HG03280 (cell line): ENCODE data around the gene DHX35.

Experiments used
- ATAC-seq: cut with Tn5 transposase; IDR thresholded peaks from one replicate; pipeline ENCODE4 v1.9.1; 2021; ENCODE audit warnings: mild to moderate bottlenecking, moderate library complexity; ENCODE audit not compliant: unreplicated experiment

The DHX35 gene

GRCh38 chr20:38962044-38962927 is at the start of gene DHX35:
DHX35 (plus strand) TSS chr20:38962344; CDS start chr20:38962368, 24 bp downstream.
- ATAC-seq: peak; percentile 97

GRCh38 chr20:38915355-38915754 is 46.8 kb upstream of the DHX35 start:
- no peak for ATAC-seq

GRCh38 chr20:38917657-38918056 is 44.5 kb upstream of the DHX35 start:
- ATAC-seq: no peak

GRCh38 chr20:38918172-38918571 is 44.0 kb upstream of the DHX35 start:
- ATAC-seq: no peak

- ATAC-seq: no peak
These were observed 42.5 kb upstream of the DHX35 start for GRCh38 chr20:38919683-38920082.

GRCh38 chr20:38920411-38920810 is 41.7 kb upstream of the DHX35 start:
- ATAC-seq: no peak

GRCh38 chr20:38920851-38921250 is 41.3 kb upstream of the DHX35 start:
- no peak for ATAC-seq

- no peak for ATAC-seq
These were observed 37.4 kb upstream of the DHX35 start for GRCh38 chr20:38924718-38925117.

GRCh38 chr20:38926142-38926933 is 35.8 kb upstream of the DHX35 start, which contains the start of gene FAM83D:
FAM83D (plus strand) TSS chr20:38926417; CDS start chr20:38926443, 26 bp downstream.
- peak; percentile 94 for ATAC-seq

- no peak for ATAC-seq
These were observed 35.1 kb upstream of the DHX35 start for GRCh38 chr20:38926934-38927616.

- ATAC-seq: no peak
These were observed 34.1 kb upstream of the DHX35 start for GRCh38 chr20:38927902-38928578.

- no peak for ATAC-seq
These were observed 31.9 kb upstream of the DHX35 start for GRCh38 chr20:38930242-38930569.

- no peak for ATAC-seq
These were observed 30.2 kb upstream of the DHX35 start for GRCh38 chr20:38931984-38932383.

GRCh38 chr20:38932457-38933120 is 29.6 kb upstream of the DHX35 start:
- no peak for ATAC-seq

- ATAC-seq: no peak
These were observed 27.6 kb upstream of the DHX35 start for GRCh38 chr20:38934530-38934929.

- ATAC-seq: no peak
These were observed 26.9 kb upstream of the DHX35 start for GRCh38 chr20:38935285-38935684.

- ATAC-seq: no peak
These were observed 26.2 kb upstream of the DHX35 start for GRCh38 chr20:38935967-38936407.

- no peak for ATAC-seq
These were observed 25.1 kb upstream of the DHX35 start for GRCh38 chr20:38937000-38937399.

- ATAC-seq: no peak
These were observed 24.1 kb upstream of the DHX35 start for GRCh38 chr20:38937978-38938473.

- ATAC-seq: no peak
These were observed 22.5 kb upstream of the DHX35 start for GRCh38 chr20:38939686-38940085.
